ENCODE results near the gene ITPRID2. TPM values are rescaled to one million over a fixed set of nuclear protein-coding genes. Genes with fewer than 3 reads are reported as not detected.

Gene ITPRID2
- total and polyA plus RNA-seq, 10 of the 15 experiments (the other 5 are each of a cell fraction or from before 2014, with no cell fraction given): 4.7 to 23.7 (median 13.1) TPM

DNA sequence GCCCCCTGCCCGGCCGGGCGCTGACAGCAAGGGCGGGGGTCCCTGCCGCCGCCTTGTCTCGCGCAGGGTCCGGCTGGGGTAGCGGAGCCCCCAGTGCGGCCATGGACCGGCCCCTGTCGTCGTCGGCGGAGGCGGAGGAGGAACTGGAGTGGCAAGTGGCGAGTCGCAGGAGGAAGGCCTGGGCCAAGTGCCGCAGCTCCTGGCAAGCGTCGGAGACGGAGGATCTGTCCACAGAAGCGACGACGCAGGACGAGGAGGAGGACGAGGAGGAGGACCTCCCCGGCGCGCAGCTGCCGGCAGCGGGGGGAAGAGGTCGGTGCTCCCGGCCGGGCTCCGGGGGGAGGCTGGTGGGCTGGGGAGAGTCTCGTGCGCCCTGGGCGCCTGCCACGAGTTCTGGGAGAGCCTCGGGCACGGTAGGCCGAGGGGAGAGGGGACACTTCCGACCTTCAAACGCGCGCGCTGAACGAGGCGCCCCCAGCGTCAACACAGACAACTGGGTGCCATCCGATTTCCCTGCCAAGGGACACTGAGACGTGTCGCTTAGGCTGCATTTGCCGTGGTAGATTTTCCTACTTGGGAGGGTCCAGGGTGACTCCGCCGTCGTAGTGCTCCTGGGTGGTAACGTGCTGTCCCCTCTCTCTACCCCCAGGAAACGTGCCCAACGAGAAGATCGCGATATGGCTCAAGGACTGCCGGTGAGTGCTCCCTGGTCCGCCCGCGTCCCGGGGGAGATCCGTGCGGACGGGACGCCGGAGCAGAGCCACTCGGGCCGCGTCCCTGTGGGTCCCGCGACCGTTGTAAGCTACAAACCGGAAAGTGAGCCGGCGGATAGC is 652 bp downstream of the ITPRID2 start (continued):
- TF ChIP-seq, protein P1, sequence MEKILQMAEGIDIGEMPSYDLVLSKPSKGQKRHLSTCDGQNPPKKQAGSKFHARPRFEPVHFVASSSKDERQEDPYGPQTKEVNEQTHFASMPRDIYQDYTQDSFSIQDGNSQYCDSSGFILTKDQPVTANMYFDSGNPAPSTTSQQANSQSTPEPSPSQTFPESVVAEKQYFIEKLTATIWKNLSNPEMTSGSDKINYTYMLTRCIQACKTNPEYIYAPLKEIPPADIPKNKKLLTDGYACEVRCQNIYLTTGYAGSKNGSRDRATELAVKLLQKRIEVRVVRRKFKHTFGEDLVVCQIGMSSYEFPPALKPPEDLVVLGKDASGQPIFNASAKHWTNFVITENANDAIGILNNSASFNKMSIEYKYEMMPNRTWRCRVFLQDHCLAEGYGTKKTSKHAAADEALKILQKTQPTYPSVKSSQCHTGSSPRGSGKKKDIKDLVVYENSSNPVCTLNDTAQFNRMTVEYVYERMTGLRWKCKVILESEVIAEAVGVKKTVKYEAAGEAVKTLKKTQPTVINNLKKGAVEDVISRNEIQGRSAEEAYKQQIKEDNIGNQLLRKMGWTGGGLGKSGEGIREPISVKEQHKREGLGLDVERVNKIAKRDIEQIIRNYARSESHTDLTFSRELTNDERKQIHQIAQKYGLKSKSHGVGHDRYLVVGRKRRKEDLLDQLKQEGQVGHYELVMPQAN (conservative IDR thresholded peaks at IDR 0.05): 0 out of 2 replicates have a peak, but pooled peaks have one; percentile 61
- TF ChIP-seq POLR2AphosphoS5 (IDR thresholded peaks at IDR 0.05; ENCODE audit: low read length) (peak; percentile 43; the same call in 1 of the 2 replicates), IKZF1 (conservative IDR thresholded peaks at IDR 0.05) (peak; percentile 85), RB1 (IDR thresholded peaks at IDR 0.05; ENCODE audit: borderline replicate concordance) (0 out of 2 replicates have a peak, but pooled peaks have one; percentile 35)
- TF ChIP-seq, protein P2, sequence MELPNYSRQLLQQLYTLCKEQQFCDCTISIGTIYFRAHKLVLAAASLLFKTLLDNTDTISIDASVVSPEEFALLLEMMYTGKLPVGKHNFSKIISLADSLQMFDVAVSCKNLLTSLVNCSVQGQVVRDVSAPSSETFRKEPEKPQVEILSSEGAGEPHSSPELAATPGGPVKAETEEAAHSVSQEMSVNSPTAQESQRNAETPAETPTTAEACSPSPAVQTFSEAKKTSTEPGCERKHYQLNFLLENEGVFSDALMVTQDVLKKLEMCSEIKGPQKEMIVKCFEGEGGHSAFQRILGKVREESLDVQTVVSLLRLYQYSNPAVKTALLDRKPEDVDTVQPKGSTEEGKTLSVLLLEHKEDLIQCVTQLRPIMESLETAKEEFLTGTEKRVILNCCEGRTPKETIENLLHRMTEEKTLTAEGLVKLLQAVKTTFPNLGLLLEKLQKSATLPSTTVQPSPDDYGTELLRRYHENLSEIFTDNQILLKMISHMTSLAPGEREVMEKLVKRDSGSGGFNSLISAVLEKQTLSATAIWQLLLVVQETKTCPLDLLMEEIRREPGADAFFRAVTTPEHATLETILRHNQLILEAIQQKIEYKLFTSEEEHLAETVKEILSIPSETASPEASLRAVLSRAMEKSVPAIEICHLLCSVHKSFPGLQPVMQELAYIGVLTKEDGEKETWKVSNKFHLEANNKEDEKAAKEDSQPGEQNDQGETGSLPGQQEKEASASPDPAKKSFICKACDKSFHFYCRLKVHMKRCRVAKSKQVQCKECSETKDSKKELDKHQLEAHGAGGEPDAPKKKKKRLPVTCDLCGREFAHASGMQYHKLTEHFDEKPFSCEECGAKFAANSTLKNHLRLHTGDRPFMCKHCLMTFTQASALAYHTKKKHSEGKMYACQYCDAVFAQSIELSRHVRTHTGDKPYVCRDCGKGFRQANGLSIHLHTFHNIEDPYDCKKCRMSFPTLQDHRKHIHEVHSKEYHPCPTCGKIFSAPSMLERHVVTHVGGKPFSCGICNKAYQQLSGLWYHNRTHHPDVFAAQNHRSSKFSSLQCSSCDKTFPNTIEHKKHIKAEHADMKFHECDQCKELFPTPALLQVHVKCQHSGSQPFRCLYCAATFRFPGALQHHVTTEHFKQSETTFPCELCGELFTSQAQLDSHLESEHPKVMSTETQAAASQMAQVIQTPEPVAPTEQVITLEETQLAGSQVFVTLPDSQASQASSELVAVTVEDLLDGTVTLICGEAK (IDR thresholded peaks at IDR 0.05; ENCODE audit: borderline replicate concordance): no peak
- TF ChIP-seq, protein P3, sequence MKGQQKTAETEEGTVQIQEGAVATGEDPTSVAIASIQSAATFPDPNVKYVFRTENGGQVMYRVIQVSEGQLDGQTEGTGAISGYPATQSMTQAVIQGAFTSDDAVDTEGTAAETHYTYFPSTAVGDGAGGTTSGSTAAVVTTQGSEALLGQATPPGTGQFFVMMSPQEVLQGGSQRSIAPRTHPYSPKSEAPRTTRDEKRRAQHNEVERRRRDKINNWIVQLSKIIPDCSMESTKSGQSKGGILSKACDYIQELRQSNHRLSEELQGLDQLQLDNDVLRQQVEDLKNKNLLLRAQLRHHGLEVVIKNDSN (IDR thresholded peaks at IDR 0.05; ENCODE audit: borderline replicate concordance, extremely low read length, insufficient read depth, low read depth, low read length): no peak
